Ovary (tissue), 3 donors: ENCODE data around the gene RAB14.
"Not testable (repeated sequence)": the region's sequence is repeated elsewhere in the genome, so short reads cannot be mapped to it uniquely, and the experiment has no call there.

Experiments
- EP300 ChIP-seq: sonication (generic); formaldehyde crosslinking; IDR thresholded peaks from one replicate; pipeline ENCODE4 v1.6.1; 2017; ENCODE audit warnings: antibody characterized with exemption
- POLR2A ChIP-seq: fragments of 450-650 bp; IDR thresholded peaks from one replicate; pipeline ENCODE4 v1.6.1; 2017; ENCODE audit warnings: antibody characterized with exemption, mild to moderate bottlenecking, moderate library complexity
- TF ChIP-seq, protein P1 (sequence below), 3 donors: fragments of 450-650 bp in 2 of 3; fragments of 200-600 bp in 1 of 3; IDR thresholded peaks; one replicate each; pipeline versions ENCODE4 v1.5.1 to v1.8.0; 2016 to 2022; ENCODE audit warnings: antibody characterized with exemption in 3 of 3, mild to moderate bottlenecking in 1 of 3
- donor health status: DM: no; HTN: no; CAD: no.

DNA sequence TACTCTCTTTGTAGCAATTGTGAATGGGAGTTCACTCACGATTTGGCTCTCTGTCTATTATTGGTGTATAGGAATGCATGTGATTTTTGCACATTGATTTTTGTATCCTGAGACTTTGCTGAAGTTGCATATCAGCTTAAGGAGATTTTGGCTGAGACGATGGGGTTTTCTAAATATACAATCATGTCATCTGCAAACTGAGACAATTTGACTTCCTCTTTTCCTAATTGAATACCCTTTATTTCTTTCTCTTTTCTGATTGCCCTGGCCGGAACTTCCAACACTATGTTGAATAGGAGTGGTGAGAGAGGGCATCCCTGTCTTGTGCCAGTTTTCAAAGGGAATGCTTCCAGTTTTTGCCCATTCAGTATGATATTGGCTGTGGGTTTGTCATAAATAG lies 72.3 kb downstream of the RAB14 start:
- TF ChIP-seq, protein P1, sequence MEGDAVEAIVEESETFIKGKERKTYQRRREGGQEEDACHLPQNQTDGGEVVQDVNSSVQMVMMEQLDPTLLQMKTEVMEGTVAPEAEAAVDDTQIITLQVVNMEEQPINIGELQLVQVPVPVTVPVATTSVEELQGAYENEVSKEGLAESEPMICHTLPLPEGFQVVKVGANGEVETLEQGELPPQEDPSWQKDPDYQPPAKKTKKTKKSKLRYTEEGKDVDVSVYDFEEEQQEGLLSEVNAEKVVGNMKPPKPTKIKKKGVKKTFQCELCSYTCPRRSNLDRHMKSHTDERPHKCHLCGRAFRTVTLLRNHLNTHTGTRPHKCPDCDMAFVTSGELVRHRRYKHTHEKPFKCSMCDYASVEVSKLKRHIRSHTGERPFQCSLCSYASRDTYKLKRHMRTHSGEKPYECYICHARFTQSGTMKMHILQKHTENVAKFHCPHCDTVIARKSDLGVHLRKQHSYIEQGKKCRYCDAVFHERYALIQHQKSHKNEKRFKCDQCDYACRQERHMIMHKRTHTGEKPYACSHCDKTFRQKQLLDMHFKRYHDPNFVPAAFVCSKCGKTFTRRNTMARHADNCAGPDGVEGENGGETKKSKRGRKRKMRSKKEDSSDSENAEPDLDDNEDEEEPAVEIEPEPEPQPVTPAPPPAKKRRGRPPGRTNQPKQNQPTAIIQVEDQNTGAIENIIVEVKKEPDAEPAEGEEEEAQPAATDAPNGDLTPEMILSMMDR (IDR thresholded peaks at IDR 0.05) = not testable (repeated sequence)
- TF ChIP-seq POLR2A, EP300: not testable (repeated sequence)
